Measurements from ENCODE around the gene LRRTM4. TPM values are rescaled to one million over a fixed set of nuclear protein-coding genes. Genes with fewer than 3 reads are reported as not detected.
"Not testable (repeated sequence)": the region's sequence is repeated elsewhere in the genome, so short reads cannot be mapped to it uniquely, and the experiment has no call there.

The LRRTM4 gene
- total RNA-seq, 4 donors from 2014 or later = 0.09 to 1.1 (median 0.61) TPM

DNA sequence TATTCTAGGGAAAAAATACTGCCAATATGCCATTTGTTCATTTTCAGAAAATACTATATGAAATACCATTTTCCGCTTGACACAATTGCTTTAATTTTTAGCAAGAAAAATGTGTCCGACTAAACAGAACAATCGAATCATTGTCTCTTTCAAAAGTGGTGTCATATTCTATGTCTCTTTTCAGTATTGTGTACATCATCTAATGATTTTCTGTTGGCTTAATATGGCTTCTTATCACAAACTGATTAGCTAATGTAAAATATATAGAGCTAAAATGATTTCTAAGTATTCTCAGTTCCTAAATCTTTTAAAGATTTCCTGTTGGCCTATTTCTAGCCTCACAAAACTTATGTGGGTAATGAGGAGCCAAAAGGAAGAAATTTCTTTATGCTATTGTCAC is 436.6 kb downstream of the LRRTM4 start:
- in situ Hi-C loops (cut with MboI; ENCODE audit: low sequenced_read_pairs in 4 of 4) (no loop called here), intact Hi-C loops (cut with DNase I; ENCODE audit: low total_unique reads) (no loop called here)
- Histone ChIP-seq H3K9me3 (no peaks in the 10 kb centered on the region), H3K27ac (no peak overlapping the region), H3K4me3 (no peak overlapping the region), H3K36me3 (no peaks in the 10 kb centered on the region), H3K27me3 (no peaks in the 10 kb centered on the region), H3K4me1 (no peaks in the 10 kb centered on the region)
- TF ChIP-seq, protein P1, sequence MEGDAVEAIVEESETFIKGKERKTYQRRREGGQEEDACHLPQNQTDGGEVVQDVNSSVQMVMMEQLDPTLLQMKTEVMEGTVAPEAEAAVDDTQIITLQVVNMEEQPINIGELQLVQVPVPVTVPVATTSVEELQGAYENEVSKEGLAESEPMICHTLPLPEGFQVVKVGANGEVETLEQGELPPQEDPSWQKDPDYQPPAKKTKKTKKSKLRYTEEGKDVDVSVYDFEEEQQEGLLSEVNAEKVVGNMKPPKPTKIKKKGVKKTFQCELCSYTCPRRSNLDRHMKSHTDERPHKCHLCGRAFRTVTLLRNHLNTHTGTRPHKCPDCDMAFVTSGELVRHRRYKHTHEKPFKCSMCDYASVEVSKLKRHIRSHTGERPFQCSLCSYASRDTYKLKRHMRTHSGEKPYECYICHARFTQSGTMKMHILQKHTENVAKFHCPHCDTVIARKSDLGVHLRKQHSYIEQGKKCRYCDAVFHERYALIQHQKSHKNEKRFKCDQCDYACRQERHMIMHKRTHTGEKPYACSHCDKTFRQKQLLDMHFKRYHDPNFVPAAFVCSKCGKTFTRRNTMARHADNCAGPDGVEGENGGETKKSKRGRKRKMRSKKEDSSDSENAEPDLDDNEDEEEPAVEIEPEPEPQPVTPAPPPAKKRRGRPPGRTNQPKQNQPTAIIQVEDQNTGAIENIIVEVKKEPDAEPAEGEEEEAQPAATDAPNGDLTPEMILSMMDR (IDR thresholded peaks at IDR 0.05 in 4 of 5, conservative IDR thresholded peaks at IDR 0.05 in 1 of 5) = no peak
- TF ChIP-seq POLR2A (IDR thresholded peaks at IDR 0.05) = no peak
- ATAC-seq (no peak), DNase-seq (no peak)

DNA sequence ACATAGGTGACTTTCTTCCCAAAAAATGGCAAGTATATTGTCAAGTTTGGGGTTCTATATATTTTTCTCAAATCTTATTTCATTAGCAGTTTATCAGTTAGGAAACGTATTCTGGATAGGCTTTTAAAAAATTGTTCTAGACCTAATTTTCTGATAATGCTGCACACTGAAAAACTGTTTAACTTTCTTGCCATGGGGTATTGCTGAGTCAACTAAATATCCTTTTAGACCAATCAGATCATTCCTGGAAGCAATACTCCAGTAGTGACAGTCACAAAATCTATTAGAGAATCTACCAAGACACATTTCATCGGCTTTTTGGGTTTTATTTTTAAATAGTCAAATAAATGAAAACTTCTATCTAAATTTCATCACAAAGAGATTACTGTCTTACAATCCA is 440.6 kb downstream of the LRRTM4 start:
- intact Hi-C loops (cut with DNase I; ENCODE audit: low total_unique reads) = no loop called here
- ATAC-seq (no peak), DNase-seq (no peak)
- no peak overlapping the region for H3K4me3 ChIP-seq
- in situ Hi-C loops (cut with MboI; ENCODE audit: low sequenced_read_pairs in 4 of 4) = no loop called here
- no peaks in the 10 kb centered on the region for H3K9me3 ChIP-seq
- H3K36me3 ChIP-seq = no peaks in the 10 kb centered on the region
- no peaks in the 10 kb centered on the region for H3K27me3 ChIP-seq
- TF ChIP-seq POLR2A (IDR thresholded peaks at IDR 0.05) = no peak
- TF ChIP-seq, protein P1 (IDR thresholded peaks at IDR 0.05 in 4 of 5, conservative IDR thresholded peaks at IDR 0.05 in 1 of 5) = no peak
- no peaks in the 10 kb centered on the region for H3K4me1 ChIP-seq
- no peak overlapping the region for H3K27ac ChIP-seq

DNA sequence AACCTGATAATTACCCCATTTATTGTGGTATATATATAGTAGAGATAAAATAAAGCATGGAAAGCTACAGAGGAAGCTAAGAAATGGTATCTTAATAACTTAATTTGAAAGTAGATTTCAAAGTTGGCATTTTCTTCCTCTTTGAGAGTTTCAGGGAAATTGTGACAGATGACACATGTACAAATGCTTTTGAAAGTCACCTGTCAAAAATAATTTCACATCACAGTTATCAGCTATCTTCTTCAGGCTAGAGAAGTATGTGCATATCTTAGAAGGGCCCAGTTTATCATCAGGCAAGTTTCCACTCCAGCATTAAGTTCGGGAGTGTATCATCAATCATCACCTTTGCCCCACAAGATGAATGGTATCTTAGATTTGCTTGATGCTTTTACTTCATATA is 457.9 kb downstream of the LRRTM4 start:
- TF ChIP-seq POLR2A (IDR thresholded peaks at IDR 0.05) = no peak
- ATAC-seq = no peak
- no peaks in the 10 kb centered on the region for H3K27me3 ChIP-seq
- DNase-seq = no peak
- H3K4me1 ChIP-seq = no peaks in the 10 kb centered on the region
- no peaks in the 10 kb centered on the region for H3K9me3 ChIP-seq
- intact Hi-C loops (cut with DNase I; ENCODE audit: low total_unique reads) = no loop called here
- no peak overlapping the region for H3K4me3 ChIP-seq
- no peak overlapping the region for H3K27ac ChIP-seq
- no peaks in the 10 kb centered on the region for H3K36me3 ChIP-seq
- in situ Hi-C loops (cut with MboI; ENCODE audit: low sequenced_read_pairs in 4 of 4) = no loop called here

DNA sequence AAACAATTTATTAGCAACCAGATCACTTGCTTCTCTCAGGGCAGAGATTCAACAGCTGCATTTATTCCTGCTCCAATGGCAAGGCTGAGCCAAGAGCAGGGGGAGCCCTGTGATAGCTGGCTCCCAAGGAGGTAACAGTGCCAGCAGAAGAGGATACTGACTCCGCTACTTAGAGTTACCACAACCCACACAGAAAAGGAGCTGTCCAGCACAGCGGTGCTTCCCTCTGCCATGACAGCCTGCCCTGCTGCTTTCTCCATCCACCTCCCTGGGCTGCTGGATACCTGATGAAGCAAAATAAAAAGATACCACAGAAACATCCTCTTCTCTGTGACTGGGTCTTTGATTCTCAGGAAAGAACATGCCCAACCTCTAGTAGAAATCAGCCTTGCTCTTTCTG is 467.2 kb downstream of the LRRTM4 start:
- no peak for DNase-seq
- intact Hi-C loops (cut with DNase I; ENCODE audit: low total_unique reads) (no loop called here), in situ Hi-C loops (cut with MboI; ENCODE audit: low sequenced_read_pairs in 4 of 4) (no loop called here)
- H3K36me3 ChIP-seq = no peaks in the 10 kb centered on the region
- H3K27ac ChIP-seq = no peak overlapping the region
- no peaks in the 10 kb centered on the region for H3K4me1 ChIP-seq
- H3K4me3 ChIP-seq = no peak overlapping the region
- H3K27me3 ChIP-seq = no peaks in the 10 kb centered on the region
- TF ChIP-seq POLR2A (IDR thresholded peaks at IDR 0.05) = no peak
- TF ChIP-seq, protein P1 (IDR thresholded peaks at IDR 0.05 in 4 of 5, conservative IDR thresholded peaks at IDR 0.05 in 1 of 5) = no peak
- no peak for ATAC-seq
- no peaks in the 10 kb centered on the region for H3K9me3 ChIP-seq

DNA sequence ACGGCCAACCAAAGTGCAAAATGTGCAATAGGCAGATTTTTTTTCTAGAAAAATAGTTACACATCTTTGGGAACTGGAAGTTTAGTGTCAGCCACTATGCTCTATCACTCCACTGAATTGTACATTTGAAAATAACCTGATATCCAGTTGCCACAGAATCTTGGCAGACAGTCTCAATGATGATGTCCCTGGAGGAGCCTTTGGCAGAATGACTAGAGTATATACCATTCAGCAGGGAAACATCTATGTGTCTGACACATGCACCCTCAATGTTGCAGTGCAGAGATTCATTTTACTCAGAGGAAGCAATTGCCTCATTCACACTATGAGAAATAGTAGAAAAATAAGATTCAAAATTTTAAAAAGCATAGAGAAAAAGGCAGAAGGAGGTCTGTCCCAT is 475.8 kb downstream of the LRRTM4 start:
- TF ChIP-seq, protein P1 (IDR thresholded peaks at IDR 0.05 in 4 of 5, conservative IDR thresholded peaks at IDR 0.05 in 1 of 5) = no peak
- no peak for TF ChIP-seq POLR2A (IDR thresholded peaks at IDR 0.05)
- Histone ChIP-seq H3K4me3 (no peak overlapping the region), H3K27me3 (no peaks in the 10 kb centered on the region), H3K27ac (no peak overlapping the region), H3K36me3 (no peaks in the 10 kb centered on the region), H3K9me3 (no peaks in the 10 kb centered on the region), H3K4me1 (no peaks in the 10 kb centered on the region)
- in situ Hi-C loops (cut with MboI; ENCODE audit: low sequenced_read_pairs in 4 of 4) (no loop called here), intact Hi-C loops (cut with DNase I; ENCODE audit: low total_unique reads) (no loop called here)
- ATAC-seq (no peak), DNase-seq (no peak)

DNA sequence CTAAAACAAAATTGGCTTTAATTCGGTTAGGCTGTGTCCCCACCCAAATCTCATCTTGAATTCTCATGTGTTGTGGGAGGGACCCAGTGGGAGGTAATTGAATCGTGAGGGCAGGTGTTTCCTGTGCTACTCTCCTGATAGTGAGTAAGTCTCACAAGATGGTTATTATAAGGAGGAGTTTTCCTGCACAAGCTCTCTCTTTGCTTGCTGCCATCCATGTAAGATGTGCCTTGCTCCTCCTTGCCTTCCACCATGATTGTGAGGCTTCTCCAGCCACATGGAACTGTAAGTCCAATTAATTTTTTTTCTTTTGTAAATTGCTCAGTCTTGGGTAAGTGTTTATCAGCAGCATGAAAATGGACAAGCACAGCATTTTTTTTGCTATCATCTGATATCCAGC is 476.7 kb downstream of the LRRTM4 start:
- H3K4me1 ChIP-seq; intact Hi-C loops (cut with DNase I; ENCODE audit: low total_unique reads); H3K27ac ChIP-seq; ATAC-seq; in situ Hi-C loops (cut with MboI; ENCODE audit: low sequenced_read_pairs in 4 of 4); H3K4me3 ChIP-seq; DNase-seq; H3K27me3 ChIP-seq; H3K36me3 ChIP-seq; H3K9me3 ChIP-seq: not testable (repeated sequence)

All from gastrocnemius medialis (tissue), 4 donors.